Measurements from ENCODE around the gene PNPLA7.
A peak's percentile ranks its signal among the peaks of the same experiment; 100 is the strongest.

PNPLA7 gene

GRCh38 chr9:137445275-137445807, 104.9 kb downstream of the PNPLA7 start:
- TF ChIP-seq CTCF (conservative IDR thresholded peaks at IDR 0.05; ENCODE audit: low read depth, low read length) = peak; percentile 83
- no peak for DNase-seq (ENCODE audit: low read depth)
- no peak overlapping the region for H3K4me3 ChIP-seq (ENCODE audit: low read length)

GRCh38 chr9:137444106-137444790, 106.0 kb downstream of the PNPLA7 start:
- DNase-seq (ENCODE audit: low read depth) = no peak
- H3K4me3 ChIP-seq (ENCODE audit: low read length) = no peak overlapping the region
- no peak for TF ChIP-seq CTCF (conservative IDR thresholded peaks at IDR 0.05; ENCODE audit: low read depth, low read length)

- no peak overlapping the region for H3K4me3 ChIP-seq (ENCODE audit: low read length)
- DNase-seq (ENCODE audit: low read depth) = no peak
- no peak for TF ChIP-seq CTCF (conservative IDR thresholded peaks at IDR 0.05; ENCODE audit: low read depth, low read length)
Measured at GRCh38 chr9:137441935-137442321, 108.3 kb downstream of the PNPLA7 start.

GRCh38 chr9:137441289-137441934, 108.8 kb downstream of the PNPLA7 start, which contains the start of gene ENTPD8:
Gene ENTPD8 (minus strand): TSS chr9:137441357. CDS start chr9:137438285, 3,072 bp downstream.
- no peak for DNase-seq (ENCODE audit: low read depth)
- H3K4me3 ChIP-seq (ENCODE audit: low read length) = peak within 1 kb of the TSS; percentile 29
- TF ChIP-seq CTCF (conservative IDR thresholded peaks at IDR 0.05; ENCODE audit: low read depth, low read length) = no peak

GRCh38 chr9:137439158-137439714, 111.0 kb downstream of the PNPLA7 start:
- DNase-seq (ENCODE audit: low read depth) = no peak
- TF ChIP-seq CTCF (conservative IDR thresholded peaks at IDR 0.05; ENCODE audit: low read depth, low read length) = no peak
- no peak overlapping the region for H3K4me3 ChIP-seq (ENCODE audit: low read length)

- DNase-seq (ENCODE audit: low read depth) = no peak
- TF ChIP-seq CTCF (conservative IDR thresholded peaks at IDR 0.05; ENCODE audit: low read depth, low read length) = no peak
- H3K4me3 ChIP-seq (ENCODE audit: low read length) = no peak overlapping the region
Measured at GRCh38 chr9:137438591-137439157, 111.5 kb downstream of the PNPLA7 start.
